K562 (cell line): ENCODE data around the gene PALM3. TPM values are rescaled to one million over a fixed set of nuclear protein-coding genes. Genes with fewer than 3 reads are reported as not detected.

Experiments used
- ARID1B ChIP-seq: fragments of 450-650 bp; IDR thresholded peaks from 2 replicates; pipeline ENCODE4 v1.6.1; 2016; ENCODE audit warnings: antibody characterized with exemption, mild to moderate bottlenecking, inconsistent platforms
- ATF1 ChIP-seq, 2 experiments: fragments of 450-650 bp in 1 of 2; IDR thresholded peaks; 2 replicates each; pipeline ENCODE4 v1.6.1; 2016; ENCODE audit warnings: missing compliant biosample characterization in 1 of 2, missing genetic modification characterization in 1 of 2
- ATF7 ChIP-seq: fragments of 450-650 bp; IDR thresholded peaks from 2 replicates; pipeline ENCODE4 v1.7.1; 2014; ENCODE audit warnings: mild to moderate bottlenecking, moderate library complexity
- BRD4 ChIP-seq: fragments of 200-600 bp; sonication (generic); IDR thresholded peaks from 2 replicates; pipeline ENCODE4 v1.6.1; 2017; ENCODE audit warnings: inconsistent platforms
- ETV1 ChIP-seq: fragments of 450-650 bp; conservative IDR thresholded peaks from 2 replicates; pipeline ENCODE4 v1.6.1; 2016; ENCODE audit warnings: missing genetic modification characterization, control low read depth, low read depth, missing compliant biosample characterization
- ETV5 ChIP-seq: sonication (generic); formaldehyde crosslinking; IDR thresholded peaks from 2 replicates; pipeline ENCODE4 v1.4.0; 2020; ENCODE audit warnings: low read depth, mild to moderate bottlenecking, missing genetic modification reagents
- FOXA3 ChIP-seq, 2 experiments: fragments of 450-650 bp in 1 of 2; sonication (generic) in 1 of 2; formaldehyde crosslinking; IDR thresholded peaks in 1 of 2; conservative IDR thresholded peaks in 1 of 2; 2 replicates each; pipeline versions ENCODE4 v1.4.0 to v1.8.0; 2020 to 2022; ENCODE audit warnings: mild to moderate bottlenecking in 2 of 2, missing genetic modification reagents in 1 of 2
- FUS ChIP-seq: fragments of 200-400 bp; formaldehyde crosslinking; optimal IDR thresholded peaks from 2 replicates; pipeline ENCODE3; 2017; ENCODE audit warnings: low read depth, low read length
- KDM2B ChIP-seq: fragments of 250-450 bp; sonication (Bioruptor Pico); IDR thresholded peaks from 2 replicates; pipeline ENCODE4 v1.8.0; 2021; ENCODE audit warnings: mild to moderate bottlenecking, moderate library complexity
- KLF13 ChIP-seq: fragments of 450-650 bp; IDR thresholded peaks from 2 replicates; pipeline ENCODE4 v1.6.1; 2016; ENCODE audit warnings: missing genetic modification characterization, low read depth, mild to moderate bottlenecking, missing compliant biosample characterization, moderate library complexity, borderline replicate concordance
- MAZ ChIP-seq, 2 experiments: fragments of 450-650 bp in 1 of 2; sonication (generic) in 1 of 2; formaldehyde crosslinking; IDR thresholded peaks in 1 of 2; conservative IDR thresholded peaks in 1 of 2; 2 replicates each; pipeline versions ENCODE4 v1.4.0 to v1.5.0; 2020; ENCODE audit warnings: mild to moderate bottlenecking in 1 of 2, missing genetic modification reagents in 1 of 2
- MBD2 ChIP-seq: sonication (generic); IDR thresholded peaks from 2 replicates; pipeline ENCODE4 v1.6.1; 2016; ENCODE audit warnings: low read depth, borderline replicate concordance
- MTA3 ChIP-seq: fragments of 450-650 bp; formaldehyde crosslinking; IDR thresholded peaks from 2 replicates; pipeline ENCODE4 v1.6.1; 2017; ENCODE audit warnings: mild to moderate bottlenecking, borderline replicate concordance
- NFRKB ChIP-seq: fragments of 450-650 bp; IDR thresholded peaks from 2 replicates; pipeline ENCODE4 v1.6.1; 2016; ENCODE audit warnings: low read depth
- PHF20 ChIP-seq: fragments of 450-650 bp; IDR thresholded peaks from 2 replicates; pipeline ENCODE4 v1.6.1; 2018; ENCODE audit not compliant: partially characterized antibody
- PTTG1 ChIP-seq: fragments of 450-650 bp; IDR thresholded peaks from 2 replicates; pipeline ENCODE4 v1.6.1; 2016; ENCODE audit warnings: low read depth, mild to moderate bottlenecking, missing genetic modification characterization, missing compliant biosample characterization
- RBFOX2 ChIP-seq: fragments of 200-400 bp; formaldehyde crosslinking; IDR thresholded peaks from 2 replicates; pipeline ENCODE4 v1.6.1; 2017; ENCODE audit warnings: low read depth, mild to moderate bottlenecking, low read length, moderate library complexity
- RBM34 ChIP-seq: fragments of 200-400 bp; formaldehyde crosslinking; IDR thresholded peaks from 2 replicates; pipeline ENCODE4 v1.6.1; 2018; ENCODE audit warnings: low read length, borderline replicate concordance; ENCODE audit not compliant: insufficient read depth
- SAP30 ChIP-seq: fragments of 200-600 bp; sonication (generic); IDR thresholded peaks from 2 replicates; pipeline ENCODE4 v1.6.1; 2012; ENCODE audit warnings: borderline replicate concordance, low read depth, mild to moderate bottlenecking, moderate library complexity, low read length, control low read depth, inconsistent platforms; ENCODE audit not compliant: insufficient read depth, poor library complexity, severe bottlenecking
- TCF7 ChIP-seq: sonication (generic); IDR thresholded peaks from 2 replicates; pipeline ENCODE4 v1.6.1; 2016; ENCODE audit warnings: antibody characterized with exemption, borderline replicate concordance
- U2AF1 ChIP-seq: fragments of 200-400 bp; formaldehyde crosslinking; optimal IDR thresholded peaks from 2 replicates; pipeline ENCODE3; 2017; ENCODE audit warnings: mild to moderate bottlenecking, low read depth, low read length, moderate library complexity
- VEZF1 ChIP-seq: fragments of 200-800 bp; sonication (Bioruptor generic); IDR thresholded peaks from 2 replicates; pipeline ENCODE4 v1.6.1; 2017; ENCODE audit warnings: missing genetic modification characterization, missing compliant biosample characterization
- ZBTB17 ChIP-seq: fragments of 450-650 bp; formaldehyde crosslinking; IDR thresholded peaks from 2 replicates; pipeline ENCODE4 v1.4.0; 2020; ENCODE audit warnings: mild to moderate bottlenecking
- ZFX ChIP-seq: sonication (generic); formaldehyde crosslinking; IDR thresholded peaks from 2 replicates; pipeline ENCODE4 v1.8.0; 2022; ENCODE audit warnings: mild to moderate bottlenecking, missing genetic modification reagents, moderate library complexity
- ZNF696 ChIP-seq: fragments of 250-450 bp; sonication (Bioruptor Pico); conservative IDR thresholded peaks from 2 replicates; pipeline ENCODE4 v1.4.0; 2020; ENCODE audit warnings: mild to moderate bottlenecking, moderate library complexity
- polyA plus RNA-seq, 8 experiments: library from polyadenylated mRNA; depleted of rRNA in 4 of 8; stranded (reverse) in 5 of 8; unstranded in 3 of 8; fragments of >200 nt; fragmentation: Nextera tagmentation in 2 of 8; fragmentation: Illumina TruSeq in 1 of 8; extraction: Ambion mirVana in 2 of 8; extraction: Trizol in 1 of 8; gene quantifications; 2 replicates each; pipeline versions ENCODE4 v1.2.1 to v1.2.3, GENCODE V29; 2011 to 2014; ENCODE audit warnings: inconsistent platforms in 1 of 8, missing spikeins in 1 of 8
- total RNA-seq, 7 experiments: library from RNA; depleted of rRNA in 6 of 7; stranded (reverse); fragments of >200 nt in 6 of 7; fragmentation: Illumina TruSeq in 2 of 7; extraction: Trizol in 2 of 7; gene quantifications; 2 replicates each; pipeline versions ENCODE4 v1.2.1 to v1.2.3, GENCODE V29; 2011 to 2021; ENCODE audit warnings: low replicate concordance in 1 of 7
- TF ChIP-seq, protein P1 (sequence below), 2 experiments: fragments of 250-450 bp in 1 of 2; fragments of 450-650 bp in 1 of 2; sonication (Bioruptor Pico) in 1 of 2; IDR thresholded peaks; 2 replicates each; pipeline versions ENCODE4 v1.6.1 to v1.8.0; 2016 to 2021; ENCODE audit warnings: mild to moderate bottlenecking in 2 of 2, moderate library complexity in 2 of 2, missing compliant biosample characterization in 1 of 2, missing genetic modification characterization in 1 of 2

The PALM3 gene
- total and polyA plus RNA-seq, 9 of the 15 experiments (the other 6 are each of a cell fraction or from before 2014, with no cell fraction given): 0.07 to 9.3 (median 3.3) TPM

- TF ChIP-seq, protein P1, sequence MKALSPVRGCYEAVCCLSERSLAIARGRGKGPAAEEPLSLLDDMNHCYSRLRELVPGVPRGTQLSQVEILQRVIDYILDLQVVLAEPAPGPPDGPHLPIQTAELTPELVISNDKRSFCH (CRISPR knock-in tag; IDR thresholded peaks at IDR 0.05): no peak
- TF ChIP-seq, protein P1 (tag; IDR thresholded peaks at IDR 0.05): peak; percentile 83; the same call in 1 of the 2 replicates
- peak; percentile 31 for TF ChIP-seq SAP30
- no peak for TF ChIP-seq PTTG1
- TF ChIP-seq KLF13: no peak
- TF ChIP-seq NFRKB: peak; percentile 54; the same call in 1 of the 2 replicates
- peak; percentile 77; the same call in 1 of the 2 replicates for TF ChIP-seq RBM34
- TF ChIP-seq VEZF1: peak; percentile 96
- peak; percentile 28; the same call in 1 of the 2 replicates for TF ChIP-seq ATF7
- TF ChIP-seq U2AF1: peak; percentile 60
- TF ChIP-seq PHF20: peak; percentile 56
- 0 out of 2 replicates have a peak, but pooled peaks have one; percentile 21 for TF ChIP-seq TCF7
- peak; percentile 67 to 78 for TF ChIP-seq MAZ (CRISPR knock-in tag; conservative IDR thresholded peaks at IDR 0.05 in 1 of 2, IDR thresholded peaks at IDR 0.05 in 1 of 2)
- peak; percentile 81 for TF ChIP-seq FUS
- TF ChIP-seq MBD2: peak; percentile 36; the same call in 1 of the 2 replicates
- TF ChIP-seq ZFX (CRISPR knock-in tag): peak; percentile 90
- no peak for TF ChIP-seq ZNF696 (CRISPR knock-in tag)
- TF ChIP-seq RBFOX2: peak; percentile 90
- TF ChIP-seq KDM2B: peak; percentile 36; the same call in 1 of the 2 replicates
- peak in 1 of 2 experiments; percentile 52; a peak in 1 of 4 replicates for TF ChIP-seq FOXA3 (CRISPR knock-in tag; conservative IDR thresholded peaks at IDR 0.05 in 1 of 2, IDR thresholded peaks at IDR 0.05 in 1 of 2)
- TF ChIP-seq ARID1B: 0 out of 2 replicates have a peak, but pooled peaks have one; percentile 43
- peak; percentile 77 for TF ChIP-seq ETV1 (tag)
- 0 out of 2 replicates have a peak, but pooled peaks have one; percentile 23 for TF ChIP-seq ZBTB17 (CRISPR knock-in tag)
- TF ChIP-seq MTA3: peak; percentile 22; the same call in 1 of the 2 replicates
- TF ChIP-seq ETV5 (CRISPR knock-in tag): 0 out of 2 replicates have a peak, but pooled peaks have one; percentile 10
- TF ChIP-seq ATF1 (CRISPR knock-in tag; IDR thresholded peaks at IDR 0.05): no peak
- TF ChIP-seq ATF1 (tag; IDR thresholded peaks at IDR 0.05): peak; percentile 41; the same call in 1 of the 2 replicates
- TF ChIP-seq BRD4: peak; percentile 84
These were observed 30.0 kb downstream of the PALM3 start, which contains the start of gene IL27RA (continued) for GRCh38 chr19:14031719-14032480.
